H1 (cell line): ENCODE results near the gene ZNF593. TPM values are rescaled to one million over a fixed set of nuclear protein-coding genes. Genes with fewer than 3 reads are reported as not detected.

ENCODE experiments used
- CTCF ChIA-PET: fragments of 300-600 bp; sonication (Branson Sonifier 250); formaldehyde crosslinking; loops from one replicate; lab custom pipeline; 2021; ENCODE audit not compliant: partially characterized antibody; lab: Charles Lee
- POLR2A ChIA-PET: fragments of 300-600 bp; sonication (Branson Sonifier 250); formaldehyde crosslinking; loops from one replicate; lab custom pipeline; 2021; ENCODE audit warnings: inconsistent platforms; ENCODE audit not compliant: partially characterized antibody; lab: Charles Lee
- DNase-seq, 2 experiments: peaks; one replicate each; pipeline versions ENCODE4 v3.0.0 to v3.0.0-alpha.2; 2010 to 2022; ENCODE audit warnings: low spot score in 2 of 2, low read depth in 1 of 2, mixed read lengths in 1 of 2
- FAIRE-seq: peaks from 2 replicates; lab custom pipeline; 2011; peaks lifted over from hg19 to GRCh38; lab: Jason Lieb, UNC
- H2AFZ ChIP-seq: 2 replicates; pipeline ENCODE4 v1.8.1; 2012; ENCODE audit warnings: low read length, inconsistent platforms
- H2AK5ac ChIP-seq: 2 replicates; pipeline ENCODE4 v1.6.1; 2013; ENCODE audit warnings: low read depth, low read length
- H2BK120ac ChIP-seq: replicated peaks from 2 replicates; pipeline ENCODE3; 2013; ENCODE audit warnings: low read depth, low read length, inconsistent platforms
- H2BK12ac ChIP-seq: 2 replicates; pipeline ENCODE4 v1.6.1; 2013; ENCODE audit warnings: low read depth, low read length
- H2BK15ac ChIP-seq: 2 replicates; pipeline ENCODE4 v1.6.1; 2013; ENCODE audit warnings: low read length
- H2BK20ac ChIP-seq: 2 replicates; pipeline ENCODE4 v1.6.1; 2013; ENCODE audit warnings: low read length
- H2BK5ac ChIP-seq: 2 replicates; pipeline ENCODE4 v1.6.1; 2013; ENCODE audit warnings: low read depth, low read length
- H3K14ac ChIP-seq: 2 replicates; pipeline ENCODE4 v1.6.1; 2013; ENCODE audit warnings: inconsistent platforms; ENCODE audit not compliant: insufficient read length
- H3K18ac ChIP-seq: 2 replicates; pipeline ENCODE4 v1.6.1; 2013; ENCODE audit warnings: low read length; ENCODE audit errors: extremely low read depth
- H3K23ac ChIP-seq: 2 replicates; pipeline ENCODE4 v1.6.1; 2013; ENCODE audit warnings: inconsistent platforms; ENCODE audit not compliant: insufficient read length
- H3K23me2 ChIP-seq: 2 replicates; pipeline ENCODE4 v1.6.1; 2013; ENCODE audit warnings: low read depth, low read length
- H3K27ac ChIP-seq: 2 replicates; pipeline ENCODE4 v1.6.1; 2011; ENCODE audit warnings: low read depth, low read length, inconsistent platforms
- H3K27me3 ChIP-seq, 4 experiments: replicated peaks in 1 of 4; 1 replicate in 1 of 4; 2 replicates in 3 of 4; pipeline versions ENCODE4 v1.6.1 to v1.8.1; 2011 to 2013; ENCODE audit warnings: low read length in 3 of 4, mild to moderate bottlenecking in 3 of 4, inconsistent platforms in 2 of 4, mixed read lengths in 2 of 4, moderate library complexity in 1 of 4; ENCODE audit not compliant: control insufficient read depth in 3 of 4, insufficient read depth in 3 of 4; ENCODE audit errors: extremely low read depth in 1 of 4
- H3K36me3 ChIP-seq, 4 experiments: 2 replicates each; pipeline versions ENCODE4 v1.6.1 to v1.8.1; 2011 to 2013; ENCODE audit warnings: mild to moderate bottlenecking in 4 of 4, low read length in 3 of 4, moderate library complexity in 2 of 4, control low read depth in 1 of 4, inconsistent platforms in 1 of 4; ENCODE audit not compliant: insufficient read depth in 4 of 4, control insufficient read depth in 2 of 4
- H3K4ac ChIP-seq: replicated peaks from 2 replicates; pipeline ENCODE3; 2013; ENCODE audit warnings: low read length, low read depth, mixed read lengths, inconsistent platforms; ENCODE audit not compliant: insufficient read length
- H3K4me1 ChIP-seq, 4 experiments: replicated peaks in 1 of 4; 1 replicate in 1 of 4; 2 replicates in 3 of 4; pipeline versions ENCODE4 v1.6.1 to v1.8.1; 2011 to 2013; ENCODE audit warnings: low read length in 3 of 4, inconsistent platforms in 2 of 4, mixed read lengths in 1 of 4; ENCODE audit not compliant: insufficient read depth in 4 of 4, control insufficient read depth in 3 of 4
- H3K4me2 ChIP-seq, 2 experiments: 2 replicates each; pipeline versions ENCODE4 v1.6.1 to v1.8.1; 2011 to 2013; ENCODE audit warnings: low read depth in 2 of 2, low read length in 2 of 2, control low read depth in 1 of 2, inconsistent platforms in 1 of 2, mild to moderate bottlenecking in 1 of 2; ENCODE audit not compliant: insufficient read depth in 1 of 2
- H3K4me3 ChIP-seq, 4 experiments: fragments of 200-600, 300-600 bp in 1 of 4; sonication (generic), shearing (Covaris generic), sonication (Bioruptor Twin) in 1 of 4; 2 replicates each; pipeline versions ENCODE4 v1.5.1 to v1.8.1; 2011 to 2016; ENCODE audit warnings: low read length in 4 of 4, low read depth in 3 of 4, control low read depth in 2 of 4, inconsistent platforms in 2 of 4, mild to moderate bottlenecking in 2 of 4, mixed read lengths in 1 of 4, moderate library complexity in 1 of 4; ENCODE audit not compliant: insufficient read depth in 2 of 4; ENCODE audit errors: extremely low read depth in 1 of 4
- H3K56ac ChIP-seq: replicated peaks from 2 replicates; pipeline ENCODE3; 2013; ENCODE audit warnings: low read depth, mild to moderate bottlenecking, mixed read lengths, low read length, inconsistent platforms; ENCODE audit not compliant: insufficient read length
- H3K79me1 ChIP-seq: 2 replicates; pipeline ENCODE4 v1.6.1; 2013; ENCODE audit warnings: low read depth, low read length, control low read depth
- H3K79me2 ChIP-seq, 2 experiments: 2 replicates each; pipeline versions ENCODE4 v1.6.1 to v1.8.1; 2012 to 2013; ENCODE audit warnings: low read length in 2 of 2, mild to moderate bottlenecking in 2 of 2, inconsistent platforms in 1 of 2; ENCODE audit not compliant: insufficient read depth in 2 of 2, control insufficient read depth in 1 of 2
- H3K9ac ChIP-seq, 4 experiments: replicated peaks in 1 of 4; 1 replicate in 1 of 4; 2 replicates in 3 of 4; pipeline versions ENCODE4 v1.6.1 to v1.8.1; 2011 to 2013; ENCODE audit warnings: low read depth in 3 of 4, low read length in 3 of 4, control low read depth in 2 of 4, mild to moderate bottlenecking in 2 of 4, moderate library complexity in 2 of 4, inconsistent platforms in 1 of 4; ENCODE audit errors: extremely low read depth in 1 of 4
- H3K9me3 ChIP-seq, 2 experiments: 2 replicates each; pipeline versions ENCODE4 v1.6.1 to v1.8.1; 2012 to 2013; ENCODE audit warnings: mild to moderate bottlenecking in 2 of 2, moderate library complexity in 2 of 2, control low read depth in 1 of 2, inconsistent platforms in 1 of 2, low read depth in 1 of 2, low read length in 1 of 2, mixed read lengths in 1 of 2; ENCODE audit not compliant: insufficient read depth in 2 of 2
- H4K20me1 ChIP-seq, 2 experiments: replicated peaks in 1 of 2; 2 replicates each; pipeline versions ENCODE3 to v1.8.1; 2011 to 2013; ENCODE audit warnings: inconsistent platforms in 2 of 2, low read length in 2 of 2, mild to moderate bottlenecking in 1 of 2; ENCODE audit not compliant: insufficient read depth in 2 of 2, control insufficient read depth in 1 of 2
- H4K5ac ChIP-seq: 2 replicates; pipeline ENCODE4 v1.6.1; 2013; ENCODE audit warnings: low read length, low read depth, mixed read lengths, inconsistent platforms; ENCODE audit not compliant: insufficient read length
- H4K8ac ChIP-seq: 2 replicates; pipeline ENCODE4 v1.8.0; 2013; ENCODE audit warnings: mild to moderate bottlenecking, moderate library complexity, low read length, inconsistent platforms; ENCODE audit not compliant: insufficient read depth; ENCODE audit errors: extremely low read depth
- H4K91ac ChIP-seq: replicated peaks from 2 replicates; pipeline ENCODE3; 2013; ENCODE audit warnings: low read length, mixed read lengths, inconsistent platforms; ENCODE audit not compliant: insufficient read length
- ATF2 ChIP-seq: IDR thresholded peaks from 2 replicates; pipeline ENCODE4 v1.6.1; 2012; ENCODE audit warnings: low read length, inconsistent platforms
- CHD1 ChIP-seq: IDR thresholded peaks from 2 replicates; pipeline ENCODE4 v1.6.1; 2012; ENCODE audit warnings: low read depth, low read length, improper control_type of control experiment
- CHD2 ChIP-seq: IDR thresholded peaks from 2 replicates; pipeline ENCODE4 v1.6.1; 2012; ENCODE audit warnings: low read length, improper control_type of control experiment
- JUN ChIP-seq: IDR thresholded peaks from 2 replicates; pipeline ENCODE4 v1.6.1; 2011; ENCODE audit warnings: low read depth, mild to moderate bottlenecking, improper control_type of control experiment, low read length
- SP1 ChIP-seq: IDR thresholded peaks from 2 replicates; pipeline ENCODE4 v1.6.1; 2011; ENCODE audit warnings: low read depth, low read length
- TAF1 ChIP-seq: IDR thresholded peaks from 2 replicates; pipeline ENCODE4 v1.6.1; 2011; ENCODE audit warnings: mild to moderate bottlenecking, low read depth, low read length
- WGBS, 2 experiments: shearing (Covaris generic) in 1 of 2; methylation state at CpG; one replicate each; pipeline versions ENCODE4 v1.1.6 to v1.1.7; 2013 to 2015; ENCODE audit warnings: low lambda C conversion rate in 2 of 2, mixed read lengths in 2 of 2, inconsistent platforms in 1 of 2, low coverage in 1 of 2, missing lambda C conversion rate in 1 of 2; ENCODE audit not compliant: insufficient replicate concordance in 2 of 2, insufficient coverage in 1 of 2, insufficient read length in 1 of 2; ENCODE audit errors: extremely low coverage in 1 of 2, missing lambda C conversion rate in 1 of 2; 5-methylcytosine and 5-hydroxymethylcytosine counted together
- polyA plus RNA-seq, 7 experiments: library from polyadenylated mRNA; depleted of rRNA in 3 of 7; stranded (reverse) in 5 of 7; unstranded in 2 of 7; fragments of >200 nt in 5 of 7; fragments of 200-250 nt in 2 of 7; gene quantifications; 1 replicate in 5 of 7; 2 replicates in 1 of 7; 4 replicates in 1 of 7; pipeline versions ENCODE4 v1.2.1 to v1.2.3, GENCODE V29; 2011 to 2013; ENCODE audit warnings: missing spikeins in 2 of 7, mixed read lengths in 2 of 7
- total RNA-seq: library from RNA; stranded (reverse); fragmentation: NEBNext Ultra II Directional; extraction: Animal tissue kit (Norgen Biotek cat#: 25700); gene quantifications from 2 replicates; pipeline ENCODE4 v1.2.1, GENCODE V29; 2021

ZNF593 gene
- total and polyA plus RNA-seq, 2 of the 8 experiments (the other 6 are each of a cell fraction or from before 2014, with no cell fraction given): 38.2 to 68.0 TPM

GRCh38 chr1:26130695-26131094 lies 39.0 kb upstream of the ZNF593 start:
- Histone ChIP-seq H3K14ac (no peak overlapping the region), H3K4ac (no peak overlapping the region), H3K23me2 (no peaks in the 10 kb centered on the region; the same call in 1 of the 2 replicates), H2AK5ac (no peak overlapping the region), H2BK120ac (no peak overlapping the region), H2BK12ac (no peak overlapping the region), H3K27ac (no peak overlapping the region), H4K91ac (no peak overlapping the region), H3K56ac (no peak overlapping the region), H3K27me3 (no peaks in the 10 kb centered on the region), H3K4me2 (no peak overlapping the region), H2BK5ac (no peak overlapping the region), H2AFZ (no peak overlapping the region), H3K36me3 (no peaks in the 10 kb centered on the region), H3K79me2 (no peaks in the 10 kb centered on the region), H2BK20ac (no peak overlapping the region), H3K79me1 (no peaks in the 10 kb centered on the region), H3K9ac (no peak overlapping the region), H3K4me1 (no peaks in the 10 kb centered on the region), H3K4me3 (no peak overlapping the region), H3K23ac (no peak overlapping the region), H2BK15ac (no peak overlapping the region), H3K9me3 (no peaks in the 10 kb centered on the region), H3K18ac (no peak overlapping the region), H4K8ac (no peak overlapping the region), H4K5ac (no peak overlapping the region), H4K20me1 (no peaks in the 10 kb centered on the region)
- CTCF ChIA-PET: interaction anchor here (0.6 to 1.4 kb wide), 4 partner anchors 12 to 296 kb away, joined by 3 to 14 read pairs (median 4); no protein-coding TSS in a partner anchor
- POLR2A ChIA-PET: no interaction called here
- WGBS, 2 experiments: 73% methylated on average over 1 of the region's 1 CpG; no CpG with 5 or more reads in 1 of the 2 experiments
- peak in 1 of 2 experiments; percentile 22 for DNase-seq
- no peak for FAIRE-seq
- no peak for TF ChIP-seq JUN
- TF ChIP-seq TAF1: no peak
- TF ChIP-seq CHD1: no peak
- no peak for TF ChIP-seq SP1
- TF ChIP-seq CHD2: no peak
- TF ChIP-seq ATF2: no peak
